Measurements from ENCODE around the gene MLXIP. TPM values are rescaled to one million over a fixed set of nuclear protein-coding genes. Genes with fewer than 3 reads are reported as not detected.

Gene MLXIP
- total and polyA plus RNA-seq, 9 of the 15 experiments (the other 6 are each of a cell fraction or from before 2014, with no cell fraction given): 2.2 to 66.3 (median 18.1) TPM

- 0 out of 2 replicates have a peak, but pooled peaks have one; percentile 21 for TF ChIP-seq VEZF1 (CRISPR knock-in tag; IDR thresholded peaks at IDR 0.05)
- 0 out of 2 replicates have a peak, but pooled peaks have one; percentile 28 for TF ChIP-seq ZNF407 (IDR thresholded peaks at IDR 0.05; ENCODE audit: low read depth)
- TF ChIP-seq HDAC1 (IDR thresholded peaks at IDR 0.05): peak in 1 of 2 experiments; percentile 69; a peak in 1 of 4 replicates
- TF ChIP-seq NR0B1 (IDR thresholded peaks at IDR 0.05; ENCODE audit: partially characterized antibody): no peak
- TF ChIP-seq PKNOX1 (IDR thresholded peaks at IDR 0.05): peak; percentile 65
Observed at GRCh38 chr12:122072031-122072970, 6.3 kb upstream of the MLXIP start (continued).

Data from K562 (cell line).